ENCODE results near the gene KIFAP3.

GRCh38 chr1:169999761-170000160, 74.7 kb downstream of the KIFAP3 start:
- no peak for TF ChIP-seq CTCF (IDR thresholded peaks at IDR 0.05)
- TF ChIP-seq EP300 (IDR thresholded peaks at IDR 0.05): no peak

Measured in tibial nerve (tissue), 4 donors.